Panc1 (cell line): ENCODE results near the gene PRR14L. TPM values are rescaled to one million over a fixed set of nuclear protein-coding genes. Genes with fewer than 3 reads are reported as not detected.

Experiments used
- ATAC-seq: fragments of 200-7000 bp; cut with Tn5 transposase; 2 replicates; pipeline ENCODE4 v1.9.1; 2020; ENCODE audit warnings: mild to moderate bottlenecking, moderate library complexity
- BruUV-seq: library from RNA; stranded (reverse); fragments of 400-500 nt; replicated peaks from 2 replicates; lab custom pipeline; 2021; lab: Mats Ljungman, UMichigan
- CTCF ChIA-PET: fragments of 300-600 bp; sonication (Branson Sonifier 250); formaldehyde crosslinking; loops from one replicate; lab custom pipeline; 2022; ENCODE audit warnings: antibody characterized with exemption; lab: Charles Lee
- POLR2A ChIA-PET: fragments of 300-600 bp; sonication (Branson Sonifier 250); formaldehyde crosslinking; loops from one replicate; lab custom pipeline; 2022; ENCODE audit warnings: antibody characterized with exemption; lab: Charles Lee
- DNase-seq: peaks from one replicate; pipeline ENCODE4 v3.0.0-alpha.2; 2010; ENCODE audit warnings: low read depth, low spot score
- H3K27ac ChIP-seq: 2 replicates; pipeline ENCODE4 v1.5.1; 2011; ENCODE audit warnings: mild to moderate bottlenecking, low read length, inconsistent platforms
- H3K27me3 ChIP-seq: fragments of 200-500 bp; sonication (Bioruptor generic); 2 replicates; pipeline ENCODE4 v1.6.0; 2014; ENCODE audit warnings: low read length, inconsistent platforms; ENCODE audit not compliant: control insufficient read depth, insufficient read depth
- H3K36me3 ChIP-seq: fragments of 200-500 bp; sonication (Bioruptor generic); 2 replicates; pipeline ENCODE4 v1.5.1; 2014; ENCODE audit warnings: inconsistent platforms, mild to moderate bottlenecking, low read length, moderate library complexity; ENCODE audit not compliant: control insufficient read depth, insufficient read depth
- H3K4me1 ChIP-seq: 2 replicates; pipeline ENCODE4 v1.5.1; 2011; ENCODE audit warnings: inconsistent platforms, mild to moderate bottlenecking, low read length, moderate library complexity; ENCODE audit not compliant: control insufficient read depth, insufficient read depth
- H3K4me3 ChIP-seq, 2 experiments: 2 replicates each; pipeline ENCODE4 v1.5.1; 2011 to 2012; ENCODE audit warnings: low read depth in 2 of 2, low read length in 2 of 2, mild to moderate bottlenecking in 2 of 2, inconsistent platforms in 1 of 2, moderate library complexity in 1 of 2
- H3K9me3 ChIP-seq: fragments of 200-500 bp; sonication (Bioruptor generic); 2 replicates; pipeline ENCODE4 v1.5.1; 2014; ENCODE audit warnings: low read depth, mild to moderate bottlenecking, inconsistent platforms, low read length, moderate library complexity; ENCODE audit not compliant: control insufficient read depth, insufficient read depth
- POLR2AphosphoS5 ChIP-seq: IDR thresholded peaks from 2 replicates; pipeline ENCODE4 v1.6.1; 2012; ENCODE audit warnings: mild to moderate bottlenecking, low read depth, low read length, moderate library complexity
- SIN3A ChIP-seq: IDR thresholded peaks from 2 replicates; pipeline ENCODE4 v1.6.1; 2012; ENCODE audit warnings: low read depth, mild to moderate bottlenecking, low read length, moderate library complexity, borderline replicate concordance; ENCODE audit not compliant: insufficient read depth
- TCF7L2 ChIP-seq: IDR thresholded peaks from 2 replicates; pipeline ENCODE4 v1.6.1; 2011; ENCODE audit warnings: mild to moderate bottlenecking, low read depth, low read length, inconsistent platforms
- in situ Hi-C: cut with HindIII; loops from 2 replicates; pipeline ENCODE4 v1.10.0; 2016; ENCODE audit warnings: low sequenced_read_pairs, low pct_unique_long_range_greater_than_20kb
- intact Hi-C: fragments of 100-400 bp; cut with micrococcal nuclease; formaldehyde crosslinking; loops from one replicate; pipeline ENCODE4 v1.10.0; 2022; ENCODE audit not compliant: unreplicated experiment
- total RNA-seq: library from RNA; stranded (reverse); gene quantifications from one replicate; pipeline ENCODE4 v1.2.1, GENCODE V29; 2021; ENCODE audit not compliant: unreplicated experiment
- TF ChIP-seq, protein P1 (sequence below), 2 experiments: IDR thresholded peaks; 2 replicates each; pipeline ENCODE4 v1.6.1; 2011 to 2012; ENCODE audit warnings: low read depth in 2 of 2, control low read depth in 1 of 2, low read length in 1 of 2, mild to moderate bottlenecking in 1 of 2, moderate library complexity in 1 of 2; ENCODE audit not compliant: insufficient read depth in 1 of 2
- TF ChIP-seq, protein P2 (sequence below): fragments of 450-650 bp; IDR thresholded peaks from 2 replicates; pipeline ENCODE4 v1.5.1; 2017; ENCODE audit warnings: mild to moderate bottlenecking

The PRR14L gene
- total RNA-seq, 1 experiment from 2014 or later, result 45.7 TPM

DNA sequence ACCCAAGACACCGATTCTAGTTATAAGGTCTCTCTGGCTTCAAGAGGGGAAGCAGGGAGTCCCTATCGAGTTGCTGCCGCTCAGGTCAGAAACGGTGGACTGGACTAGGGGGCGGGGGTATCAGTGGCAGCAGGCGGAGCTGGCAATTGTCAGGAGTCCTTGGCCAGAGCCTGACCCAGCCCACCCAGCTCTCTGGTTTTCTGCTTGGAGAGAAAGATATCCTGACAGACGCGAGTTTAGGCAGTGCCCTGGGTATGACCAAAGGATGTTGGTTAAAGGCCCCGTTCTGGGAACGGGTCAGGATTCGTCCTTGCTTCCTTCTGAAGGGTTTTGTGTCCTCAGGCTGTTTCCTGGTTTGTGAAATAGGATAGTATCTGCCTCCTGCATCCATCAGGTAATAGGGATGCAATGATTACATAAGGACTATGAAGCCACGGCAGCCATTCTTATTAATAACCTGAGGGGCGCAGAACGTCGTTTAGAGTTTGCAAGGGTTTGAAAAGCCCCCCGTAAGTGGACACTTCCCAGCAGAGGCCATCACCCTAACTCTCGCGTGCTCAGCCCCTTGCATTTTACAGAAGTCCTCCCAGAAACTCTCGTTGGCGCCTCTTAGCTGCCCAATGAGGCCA lies 3.2 kb upstream of the PRR14L start:
- Histone ChIP-seq H3K9me3 (no peaks in the 10 kb centered on the region), H3K27me3 (no peaks in the 10 kb centered on the region), H3K4me3 (peak overlapping the region; percentile 58 to 84), H3K4me1 (peaks cover 28% of the 10 kb centered on the region), H3K36me3 (peaks cover 10% of the 10 kb centered on the region; the same call in 1 of the 2 replicates), H3K27ac (peak overlapping the region; percentile 97)
- intact Hi-C loops, result no loop called here
- POLR2A ChIA-PET, result no interaction called here
- TF ChIP-seq POLR2AphosphoS5 (no peak), SIN3A (no peak), TCF7L2 (no peak)
- TF ChIP-seq, protein P1, sequence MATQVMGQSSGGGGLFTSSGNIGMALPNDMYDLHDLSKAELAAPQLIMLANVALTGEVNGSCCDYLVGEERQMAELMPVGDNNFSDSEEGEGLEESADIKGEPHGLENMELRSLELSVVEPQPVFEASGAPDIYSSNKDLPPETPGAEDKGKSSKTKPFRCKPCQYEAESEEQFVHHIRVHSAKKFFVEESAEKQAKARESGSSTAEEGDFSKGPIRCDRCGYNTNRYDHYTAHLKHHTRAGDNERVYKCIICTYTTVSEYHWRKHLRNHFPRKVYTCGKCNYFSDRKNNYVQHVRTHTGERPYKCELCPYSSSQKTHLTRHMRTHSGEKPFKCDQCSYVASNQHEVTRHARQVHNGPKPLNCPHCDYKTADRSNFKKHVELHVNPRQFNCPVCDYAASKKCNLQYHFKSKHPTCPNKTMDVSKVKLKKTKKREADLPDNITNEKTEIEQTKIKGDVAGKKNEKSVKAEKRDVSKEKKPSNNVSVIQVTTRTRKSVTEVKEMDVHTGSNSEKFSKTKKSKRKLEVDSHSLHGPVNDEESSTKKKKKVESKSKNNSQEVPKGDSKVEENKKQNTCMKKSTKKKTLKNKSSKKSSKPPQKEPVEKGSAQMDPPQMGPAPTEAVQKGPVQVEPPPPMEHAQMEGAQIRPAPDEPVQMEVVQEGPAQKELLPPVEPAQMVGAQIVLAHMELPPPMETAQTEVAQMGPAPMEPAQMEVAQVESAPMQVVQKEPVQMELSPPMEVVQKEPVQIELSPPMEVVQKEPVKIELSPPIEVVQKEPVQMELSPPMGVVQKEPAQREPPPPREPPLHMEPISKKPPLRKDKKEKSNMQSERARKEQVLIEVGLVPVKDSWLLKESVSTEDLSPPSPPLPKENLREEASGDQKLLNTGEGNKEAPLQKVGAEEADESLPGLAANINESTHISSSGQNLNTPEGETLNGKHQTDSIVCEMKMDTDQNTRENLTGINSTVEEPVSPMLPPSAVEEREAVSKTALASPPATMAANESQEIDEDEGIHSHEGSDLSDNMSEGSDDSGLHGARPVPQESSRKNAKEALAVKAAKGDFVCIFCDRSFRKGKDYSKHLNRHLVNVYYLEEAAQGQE (IDR thresholded peaks at IDR 0.05; ENCODE audit: insufficient read depth in 1 of 2, low read depth in 2 of 2, low read length in 1 of 2), result no peak
- TF ChIP-seq, protein P2, sequence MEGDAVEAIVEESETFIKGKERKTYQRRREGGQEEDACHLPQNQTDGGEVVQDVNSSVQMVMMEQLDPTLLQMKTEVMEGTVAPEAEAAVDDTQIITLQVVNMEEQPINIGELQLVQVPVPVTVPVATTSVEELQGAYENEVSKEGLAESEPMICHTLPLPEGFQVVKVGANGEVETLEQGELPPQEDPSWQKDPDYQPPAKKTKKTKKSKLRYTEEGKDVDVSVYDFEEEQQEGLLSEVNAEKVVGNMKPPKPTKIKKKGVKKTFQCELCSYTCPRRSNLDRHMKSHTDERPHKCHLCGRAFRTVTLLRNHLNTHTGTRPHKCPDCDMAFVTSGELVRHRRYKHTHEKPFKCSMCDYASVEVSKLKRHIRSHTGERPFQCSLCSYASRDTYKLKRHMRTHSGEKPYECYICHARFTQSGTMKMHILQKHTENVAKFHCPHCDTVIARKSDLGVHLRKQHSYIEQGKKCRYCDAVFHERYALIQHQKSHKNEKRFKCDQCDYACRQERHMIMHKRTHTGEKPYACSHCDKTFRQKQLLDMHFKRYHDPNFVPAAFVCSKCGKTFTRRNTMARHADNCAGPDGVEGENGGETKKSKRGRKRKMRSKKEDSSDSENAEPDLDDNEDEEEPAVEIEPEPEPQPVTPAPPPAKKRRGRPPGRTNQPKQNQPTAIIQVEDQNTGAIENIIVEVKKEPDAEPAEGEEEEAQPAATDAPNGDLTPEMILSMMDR, result no peak
- BruUV-seq, result no TSS peak
- DNase-seq (no peak), ATAC-seq (peak; percentile 31)
- CTCF ChIA-PET, result no interaction called here
- in situ Hi-C loops, result no loop called here

DNA sequence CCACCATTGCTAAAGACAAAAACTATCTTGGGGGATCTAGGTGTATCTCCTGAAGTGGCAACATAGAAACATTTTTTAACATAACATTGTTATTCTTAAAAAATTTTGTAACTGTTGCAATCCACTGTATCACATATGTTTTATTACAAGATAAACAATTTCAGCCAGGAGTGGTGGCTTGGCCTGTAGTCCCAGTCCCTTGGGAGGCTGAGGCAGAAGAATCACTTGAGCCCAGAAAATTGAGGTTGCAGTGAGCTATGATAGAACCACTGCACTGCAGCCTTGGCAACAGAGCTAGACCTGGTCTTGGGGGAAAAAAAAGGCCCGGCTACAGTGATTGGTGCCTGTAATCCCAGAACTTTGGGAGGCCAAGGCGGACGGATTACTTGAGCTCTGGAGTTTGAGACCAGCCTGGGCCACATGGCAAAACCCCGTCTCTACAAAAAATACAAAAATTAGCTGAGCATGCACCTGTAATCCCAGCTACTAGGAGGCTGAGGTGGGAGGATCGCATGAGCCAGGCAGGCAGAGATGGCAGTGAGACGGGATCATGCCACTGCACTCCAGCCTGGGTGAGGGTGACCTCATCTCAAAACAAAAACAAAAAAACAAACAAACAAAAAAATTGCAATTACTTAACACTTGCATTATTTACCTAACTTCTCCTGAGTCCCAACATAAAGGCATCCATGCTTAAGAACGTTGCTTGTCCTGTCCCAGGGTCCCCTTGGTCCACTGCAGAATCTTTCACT lies 2.3 kb upstream of the PRR14L start:
- POLR2A ChIA-PET, result no interaction called here
- H3K4me3 ChIP-seq, result peak overlapping the region in 1 of 2 experiments; percentile 58; a peak in 2 of 4 replicates
- TF ChIP-seq SIN3A (no peak), TCF7L2 (no peak), POLR2AphosphoS5 (no peak)
- TF ChIP-seq, protein P1 (IDR thresholded peaks at IDR 0.05; ENCODE audit: insufficient read depth in 1 of 2, low read depth in 2 of 2, low read length in 1 of 2), result no peak
- TF ChIP-seq, protein P2, result no peak
- H3K27ac ChIP-seq, result peak overlapping the region; percentile 97
- in situ Hi-C loops, result no loop called here
- no peaks in the 10 kb centered on the region for H3K27me3 ChIP-seq
- intact Hi-C loops, result no loop called here
- H3K9me3 ChIP-seq, result no peaks in the 10 kb centered on the region
- no peak for ATAC-seq
- no peak for DNase-seq
- CTCF ChIA-PET, result no interaction called here
- peaks cover 12% of the 10 kb centered on the region; the same call in 1 of the 2 replicates for H3K36me3 ChIP-seq
- BruUV-seq, result no TSS peak
- peaks cover 31% of the 10 kb centered on the region for H3K4me1 ChIP-seq
